Measurements from ENCODE around the gene PTPRN2.

Gene PTPRN2

DNA sequence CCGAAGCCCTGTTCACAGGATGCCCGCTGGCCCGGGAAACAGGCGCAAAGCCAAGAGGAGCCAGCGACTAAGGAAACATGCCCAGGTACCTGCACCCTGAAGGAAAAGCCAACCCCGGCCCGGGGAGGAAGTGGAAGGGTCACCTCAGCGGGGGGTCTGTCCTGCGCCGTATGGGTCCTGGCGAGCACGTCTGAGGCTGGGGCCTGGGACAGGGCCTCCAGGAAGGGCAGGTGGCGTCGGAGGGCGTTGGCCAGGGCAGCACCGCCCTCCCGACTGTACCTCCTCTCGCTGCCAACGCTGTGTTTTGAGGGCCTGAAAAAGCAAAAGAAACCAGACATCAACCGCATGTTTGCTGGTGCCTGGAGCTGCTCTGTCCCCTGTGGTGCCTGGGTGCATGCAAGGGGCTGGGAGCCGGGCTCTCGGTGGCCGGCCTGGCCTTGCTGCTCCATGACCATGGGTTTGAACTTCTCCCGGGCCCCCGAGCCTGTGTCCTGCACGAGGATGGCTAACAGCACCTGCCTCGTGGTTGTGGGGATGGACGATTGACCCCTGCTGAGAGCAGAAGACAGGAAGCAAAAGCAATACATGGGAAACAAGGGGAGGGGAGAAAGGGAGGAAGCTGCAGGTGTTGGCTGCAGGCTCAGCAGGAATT lies 395.3 kb downstream of the PTPRN2 start:
- no peak for DNase-seq (ENCODE audit: low read depth)
- TF ChIP-seq, protein P1, sequence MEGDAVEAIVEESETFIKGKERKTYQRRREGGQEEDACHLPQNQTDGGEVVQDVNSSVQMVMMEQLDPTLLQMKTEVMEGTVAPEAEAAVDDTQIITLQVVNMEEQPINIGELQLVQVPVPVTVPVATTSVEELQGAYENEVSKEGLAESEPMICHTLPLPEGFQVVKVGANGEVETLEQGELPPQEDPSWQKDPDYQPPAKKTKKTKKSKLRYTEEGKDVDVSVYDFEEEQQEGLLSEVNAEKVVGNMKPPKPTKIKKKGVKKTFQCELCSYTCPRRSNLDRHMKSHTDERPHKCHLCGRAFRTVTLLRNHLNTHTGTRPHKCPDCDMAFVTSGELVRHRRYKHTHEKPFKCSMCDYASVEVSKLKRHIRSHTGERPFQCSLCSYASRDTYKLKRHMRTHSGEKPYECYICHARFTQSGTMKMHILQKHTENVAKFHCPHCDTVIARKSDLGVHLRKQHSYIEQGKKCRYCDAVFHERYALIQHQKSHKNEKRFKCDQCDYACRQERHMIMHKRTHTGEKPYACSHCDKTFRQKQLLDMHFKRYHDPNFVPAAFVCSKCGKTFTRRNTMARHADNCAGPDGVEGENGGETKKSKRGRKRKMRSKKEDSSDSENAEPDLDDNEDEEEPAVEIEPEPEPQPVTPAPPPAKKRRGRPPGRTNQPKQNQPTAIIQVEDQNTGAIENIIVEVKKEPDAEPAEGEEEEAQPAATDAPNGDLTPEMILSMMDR (conservative IDR thresholded peaks at IDR 0.05; ENCODE audit: low read depth, low read length), result no peak
- no peak overlapping the region for H3K4me3 ChIP-seq (ENCODE audit: low read depth, low read length)

DNA sequence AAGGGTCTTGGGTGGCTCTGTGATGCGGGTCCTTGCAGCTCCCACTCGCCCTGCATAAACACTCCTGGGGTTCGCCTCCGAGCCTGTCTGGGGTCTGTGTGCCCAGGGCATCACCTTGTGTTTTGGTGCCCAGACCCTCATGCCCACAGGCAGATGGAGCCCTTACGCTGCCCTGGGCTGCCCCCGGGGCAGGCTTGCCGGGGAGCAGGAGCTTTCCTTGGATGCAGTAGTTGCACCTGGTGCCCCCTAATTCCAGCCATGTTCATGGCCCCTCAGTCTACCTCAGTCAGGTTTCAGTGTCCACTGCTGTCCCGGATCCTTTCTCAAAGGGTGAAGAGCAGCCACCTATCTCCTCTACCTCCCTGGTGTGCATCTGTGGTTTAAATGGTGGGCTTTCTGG lies 396.0 kb downstream of the PTPRN2 start:
- DNase-seq (ENCODE audit: low read depth), result no peak
- H3K4me3 ChIP-seq (ENCODE audit: low read depth, low read length), result no peak overlapping the region
- TF ChIP-seq, protein P1 (conservative IDR thresholded peaks at IDR 0.05; ENCODE audit: low read depth, low read length), result no peak

DNA sequence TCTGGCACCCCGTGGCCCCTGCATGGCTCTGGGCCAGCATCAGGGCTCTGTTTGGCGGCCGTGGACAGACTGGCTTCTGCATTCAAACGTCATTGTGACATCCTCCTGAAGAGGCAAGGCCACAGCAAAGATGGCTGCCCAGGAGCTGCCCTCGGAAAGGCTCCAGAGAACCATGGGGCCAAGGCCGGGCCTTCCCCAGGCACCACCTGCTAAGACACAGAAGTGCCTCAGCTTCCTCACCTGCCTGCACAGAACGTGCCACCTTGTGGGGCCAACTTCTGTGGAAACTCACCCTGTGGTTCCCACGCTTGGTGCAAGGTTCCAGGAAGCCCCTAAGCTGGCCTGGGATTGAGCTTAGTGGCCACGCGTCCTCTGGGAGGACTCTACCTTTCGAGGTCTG lies 396.9 kb downstream of the PTPRN2 start:
- no peak overlapping the region for H3K4me3 ChIP-seq (ENCODE audit: low read depth, low read length)
- TF ChIP-seq, protein P1 (conservative IDR thresholded peaks at IDR 0.05; ENCODE audit: low read depth, low read length), result no peak
- DNase-seq (ENCODE audit: low read depth), result no peak

DNA sequence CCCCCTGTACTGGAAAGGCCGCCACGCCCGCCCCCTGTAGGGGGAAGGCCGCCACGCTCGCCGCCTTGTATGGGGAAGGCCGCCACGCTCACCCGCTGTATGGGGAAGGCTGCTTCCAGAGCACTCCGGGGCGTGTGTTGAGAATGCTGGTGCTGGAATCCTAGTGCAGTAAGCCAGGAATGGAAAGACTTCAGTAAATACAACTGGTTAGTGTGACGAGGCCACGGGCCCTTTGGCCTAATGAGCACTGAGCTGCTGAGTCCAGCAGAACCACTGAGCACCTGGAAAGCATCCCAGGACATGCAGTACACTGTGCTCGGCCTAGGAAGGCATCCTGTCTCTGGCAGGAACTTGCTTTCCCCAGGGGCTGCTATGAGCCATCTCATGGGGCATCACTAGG lies 398.9 kb downstream of the PTPRN2 start:
- TF ChIP-seq, protein P1 (conservative IDR thresholded peaks at IDR 0.05; ENCODE audit: low read depth, low read length), result no peak
- no peak overlapping the region for H3K4me3 ChIP-seq (ENCODE audit: low read depth, low read length)
- no peak for DNase-seq (ENCODE audit: low read depth)

DNA sequence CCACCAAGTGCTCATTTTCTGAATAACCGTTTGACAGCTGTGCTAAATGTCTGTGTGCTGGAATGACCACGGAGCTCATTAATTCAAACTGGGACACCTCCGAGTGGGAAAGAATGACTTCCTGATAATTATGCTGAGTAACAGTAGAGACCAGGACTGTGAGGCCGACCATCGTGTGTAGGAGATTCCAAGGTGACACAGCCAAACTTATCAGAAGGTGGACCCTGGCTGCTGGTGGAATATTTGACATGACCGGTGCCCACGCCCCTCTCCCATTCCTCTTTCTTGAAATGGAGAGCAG lies 400.0 kb downstream of the PTPRN2 start:
- no peak for DNase-seq (ENCODE audit: low read depth)
- TF ChIP-seq, protein P1 (conservative IDR thresholded peaks at IDR 0.05; ENCODE audit: low read depth, low read length), result no peak
- no peak overlapping the region for H3K4me3 ChIP-seq (ENCODE audit: low read depth, low read length)

DNA sequence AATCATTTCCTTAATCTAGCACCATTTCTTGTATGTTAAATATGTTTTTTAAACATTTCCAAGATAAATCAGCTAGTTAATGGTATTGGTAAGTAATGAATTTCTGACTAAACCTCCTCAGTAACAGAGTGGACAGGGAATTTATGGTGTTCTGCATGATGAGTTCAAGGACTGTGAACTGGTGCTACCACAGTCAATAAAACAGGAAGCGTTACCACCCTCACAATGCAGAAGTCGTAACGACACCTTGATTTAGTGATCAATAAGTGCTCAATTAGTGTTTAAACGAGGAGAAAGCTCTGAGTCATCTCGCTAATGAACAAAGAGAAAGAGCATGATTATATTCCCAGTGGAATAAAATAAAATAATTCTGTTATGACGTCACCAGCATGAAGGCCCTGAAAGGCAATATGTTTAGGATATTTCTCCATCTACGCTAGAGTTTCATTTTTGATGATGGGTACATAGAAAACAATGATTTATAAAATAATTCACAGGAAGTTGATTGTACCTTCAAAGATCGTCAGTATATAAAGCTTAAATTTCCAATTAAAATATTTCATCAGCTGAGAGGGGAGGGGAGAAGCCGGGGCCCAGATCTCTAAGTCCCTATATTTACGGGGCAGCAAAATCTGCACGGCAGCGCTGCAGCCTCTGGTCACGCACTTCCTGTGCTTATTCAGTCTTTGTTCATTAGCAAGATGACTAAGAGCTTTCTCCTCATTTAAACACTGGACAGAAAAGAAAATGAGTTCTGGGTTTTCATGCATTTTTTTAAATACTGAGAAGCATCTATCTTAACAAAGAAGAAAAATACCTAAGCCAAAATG lies 400.5 kb downstream of the PTPRN2 start:
- no peak for DNase-seq (ENCODE audit: low read depth)
- no peak overlapping the region for H3K4me3 ChIP-seq (ENCODE audit: low read depth, low read length)
- TF ChIP-seq, protein P1 (conservative IDR thresholded peaks at IDR 0.05; ENCODE audit: low read depth, low read length), result no peak

DNA sequence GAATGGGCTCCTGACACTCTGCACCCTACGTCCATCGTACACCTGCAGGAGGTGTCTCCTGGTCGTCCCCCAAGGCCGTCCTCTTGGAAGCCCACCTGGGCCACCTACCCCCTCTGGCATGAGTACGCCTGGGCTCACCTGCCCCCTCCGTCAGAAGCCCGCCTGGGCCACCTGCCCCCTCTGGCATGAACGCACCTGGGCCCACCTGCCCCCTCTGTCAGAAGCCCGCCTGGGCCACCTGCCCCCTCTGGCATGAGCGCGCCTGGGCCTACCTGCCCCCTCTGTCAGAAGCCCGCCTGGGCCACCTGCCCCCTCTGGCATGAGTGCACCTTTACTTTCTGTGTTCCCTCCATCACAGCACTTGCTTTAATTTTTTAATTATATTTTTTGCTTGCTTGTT lies 401.2 kb downstream of the PTPRN2 start:
- DNase-seq (ENCODE audit: low read depth), result no peak
- TF ChIP-seq, protein P1 (conservative IDR thresholded peaks at IDR 0.05; ENCODE audit: low read depth, low read length), result no peak
- no peak overlapping the region for H3K4me3 ChIP-seq (ENCODE audit: low read depth, low read length)

All from choroid plexus epithelial cell (primary cell).